Bone marrow (tissue), 2 donors: ENCODE data around the gene SLC37A4.
"Not testable (repeated sequence)": the region's sequence is repeated elsewhere in the genome, so short reads cannot be mapped to it uniquely, and the experiment has no call there.

Experiments used
- DNase-seq, 2 donors: peaks; one replicate each; lab custom pipeline; 2025; lab: John Stamatoyannopoulos, UW

Gene SLC37A4

GRCh38 chr11:119017377-119017776, 13.3 kb downstream of the SLC37A4 start:
- not testable (repeated sequence) for DNase-seq

- DNase-seq: no peak
Observed at GRCh38 chr11:119016216-119017009, 14.3 kb downstream of the SLC37A4 start.

GRCh38 chr11:119015054-119015611, 15.5 kb downstream of the SLC37A4 start:
- no peak for DNase-seq

GRCh38 chr11:119014209-119014924, 16.3 kb downstream of the SLC37A4 start:
- DNase-seq: no peak

GRCh38 chr11:119012629-119013170, 18.0 kb downstream of the SLC37A4 start:
- no peak for DNase-seq

GRCh38 chr11:119011476-119012053, 19.1 kb downstream of the SLC37A4 start:
- DNase-seq: no peak

GRCh38 chr11:119006656-119007055, 24.0 kb downstream of the SLC37A4 start:
- no peak for DNase-seq

GRCh38 chr11:119000906-119001305, 29.8 kb downstream of the SLC37A4 start:
- no peak for DNase-seq

GRCh38 chr11:118998822-118999221, 31.9 kb downstream of the SLC37A4 start:
- DNase-seq: no peak

- no peak for DNase-seq
Observed at GRCh38 chr11:118998388-118998717, 32.3 kb downstream of the SLC37A4 start.

GRCh38 chr11:118997627-118998387, 32.9 kb downstream of the SLC37A4 start, which contains the start of gene CENATAC:
Gene CENATAC, plus strand, starts transcription at chr11:118998138. Its CDS starts 60 bp downstream, at chr11:118998198.
- peak; percentile 75 to 87 for DNase-seq

- peak; percentile 13 to 43 for DNase-seq
Observed at GRCh38 chr11:118996926-118997626, 33.6 kb downstream of the SLC37A4 start.

- not testable (repeated sequence) for DNase-seq
Observed at GRCh38 chr11:118991486-118992038, 39.1 kb downstream of the SLC37A4 start.

GRCh38 chr11:118988280-118988679, 42.4 kb downstream of the SLC37A4 start:
- DNase-seq: no peak

- DNase-seq: no peak
Observed at GRCh38 chr11:118984825-118985224, 45.9 kb downstream of the SLC37A4 start.

- not testable (repeated sequence) for DNase-seq
Observed at GRCh38 chr11:118984337-118984736, 46.3 kb downstream of the SLC37A4 start.

- DNase-seq: no peak
Observed at GRCh38 chr11:118980191-118980881, 50.3 kb downstream of the SLC37A4 start.

- DNase-seq: no peak
Observed at GRCh38 chr11:118979434-118979833, 51.2 kb downstream of the SLC37A4 start.

GRCh38 chr11:118975771-118976709, 54.6 kb downstream of the SLC37A4 start:
- no peak for DNase-seq
